Right cardiac atrium (tissue), 5 donors: ENCODE measurements around the gene XRN2. TPM values are rescaled to one million over a fixed set of nuclear protein-coding genes. Genes with fewer than 3 reads are reported as not detected.

Experiments
- ATAC-seq, 2 donors: fragments of 200-7000 bp; cut with Tn5 transposase; one replicate each; pipeline versions ENCODE4 v1.8.0 to v1.9.1; 2020; ENCODE audit warnings: moderate library complexity in 2 of 2, mild to moderate bottlenecking in 1 of 2
- DNase-seq, 3 donors: peaks; one replicate each; pipeline ENCODE4 v3.0.0-alpha.2; 2020
- H3K27ac ChIP-seq: one replicate; pipeline ENCODE4 v1.5.1; 2013; ENCODE audit warnings: mild to moderate bottlenecking, low read length, control low read depth, moderate library complexity
- H3K27me3 ChIP-seq: one replicate; pipeline ENCODE4 v1.6.1; 2013; ENCODE audit not compliant: control insufficient read depth, insufficient read depth
- H3K4me1 ChIP-seq: one replicate; pipeline ENCODE4 v1.6.1; 2013; ENCODE audit warnings: low read length; ENCODE audit not compliant: control insufficient read depth, insufficient read depth
- H3K4me3 ChIP-seq: one replicate; pipeline ENCODE4 v1.5.1; 2013; ENCODE audit warnings: low read length, control low read depth
- H3K9me3 ChIP-seq: one replicate; pipeline ENCODE4 v1.6.1; 2013; ENCODE audit warnings: low read length; ENCODE audit not compliant: control insufficient read depth
- WGBS: extraction: QIAGEN DNeasy Blood & Tissue Kit; methylation state at CpG from one replicate; pipeline ENCODE4 v1.1.7; 2013; 5-methylcytosine and 5-hydroxymethylcytosine counted together
- intact Hi-C, 4 donors: fragments of 100-400 bp; cut with DNase I; formaldehyde crosslinking; loops; one replicate each; pipeline versions ENCODE4 v1.11.0 to v1.14.0; 2022 to 2023
- polyA plus RNA-seq: library from polyadenylated mRNA; stranded (reverse); fragments of 200-250 nt; gene quantifications from one replicate; pipeline ENCODE4 v1.2.3, GENCODE V29; 2013
- total RNA-seq, 4 donors: library from RNA; stranded (reverse); fragmentation: NEBNext Ultra II Directional; extraction: Animal tissue kit (Norgen Biotek cat#: 25700); gene quantifications; one replicate each; pipeline ENCODE4 v1.2.1, GENCODE V29; 2021
- donor health status: healthy with polysubstance abuse.
- donor health status: DM: no; HTN: yes; CAD: no.
- donor health status: DM: no; HTN: no; CAD: no.
- donor health status: DM: no; HTN: yes; CAD: no; lungs with severe emphysema.
- donor health status: DM: yes; HTN: yes; CAD: no.

XRN2 gene
- total and polyA plus RNA-seq, 5 donors = 13.2 to 34.7 (median 33.4) TPM

DNA sequence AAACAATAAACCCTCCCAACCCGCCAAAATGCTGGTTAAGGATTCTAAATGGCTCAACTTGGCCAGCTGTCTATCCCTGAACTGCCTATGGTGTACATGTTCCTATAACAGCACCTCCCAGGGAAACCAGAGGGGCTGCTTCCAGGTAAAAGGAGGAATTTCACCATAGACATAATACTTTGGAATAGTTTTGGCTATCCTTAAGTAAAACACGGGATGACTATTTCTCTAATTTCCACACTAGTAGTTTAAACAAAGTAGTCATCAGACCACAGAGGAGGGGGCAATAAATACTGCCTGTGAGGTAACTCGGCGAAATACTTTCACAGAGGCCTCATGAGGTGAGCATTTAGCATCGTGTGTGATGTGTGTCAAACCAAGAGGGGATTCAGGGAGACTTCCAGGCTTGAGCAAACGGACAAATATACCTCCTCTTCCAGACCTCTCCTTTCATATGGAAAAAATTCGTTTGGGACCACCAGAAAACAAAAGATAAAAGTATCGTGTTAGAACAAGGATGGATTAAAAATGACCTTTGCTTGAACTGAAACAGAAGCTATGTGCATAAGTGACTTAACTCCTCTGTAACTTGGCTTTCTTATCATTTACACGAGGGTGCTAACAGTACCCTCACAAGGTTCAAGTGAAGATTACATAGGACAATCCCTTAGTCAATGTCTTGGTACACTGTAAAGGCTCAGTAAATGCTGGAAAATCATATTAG is 1.0 kb upstream of the XRN2 start:
- no peak for DNase-seq
- no peaks in the 10 kb centered on the region for H3K4me1 ChIP-seq
- no peak overlapping the region for H3K27ac ChIP-seq
- ATAC-seq = no peak
- intact Hi-C loops = no loop called here
- 54% methylated on average over 9 of the region's 9 CpGs for WGBS
- no peaks in the 10 kb centered on the region for H3K27me3 ChIP-seq
- no peaks in the 10 kb centered on the region for H3K9me3 ChIP-seq
- H3K4me3 ChIP-seq = peak overlapping the region; percentile 87

DNA sequence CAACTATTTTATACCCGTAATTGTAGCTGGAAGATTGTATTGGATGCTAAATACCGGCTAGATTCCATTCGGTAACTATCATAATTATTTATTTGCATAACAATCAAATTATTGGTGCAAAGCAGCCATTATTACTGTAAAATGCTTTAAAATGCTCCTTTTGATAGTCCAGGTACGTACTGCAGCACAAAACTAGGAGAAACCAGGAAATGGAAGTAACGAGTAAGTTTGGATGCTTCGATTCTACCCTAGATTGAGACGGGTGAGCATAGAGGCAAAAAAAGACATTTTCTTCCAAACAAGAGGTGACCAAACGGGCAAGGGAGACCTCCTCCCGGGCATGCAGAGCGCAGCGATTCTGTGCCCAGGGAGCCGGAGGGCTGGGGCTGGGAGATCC is 469 bp upstream of the XRN2 start:
- Histone ChIP-seq H3K27me3 (no peaks in the 10 kb centered on the region), H3K4me1 (no peaks in the 10 kb centered on the region), H3K27ac (peak overlapping the region; percentile 73), H3K9me3 (no peaks in the 10 kb centered on the region), H3K4me3 (peak overlapping the region; percentile 87)
- DNase-seq (no peak), ATAC-seq (peak; percentile 70 to 73)
- intact Hi-C loops = no loop called here
- 4% methylated on average over 12 of the region's 12 CpGs for WGBS

DNA sequence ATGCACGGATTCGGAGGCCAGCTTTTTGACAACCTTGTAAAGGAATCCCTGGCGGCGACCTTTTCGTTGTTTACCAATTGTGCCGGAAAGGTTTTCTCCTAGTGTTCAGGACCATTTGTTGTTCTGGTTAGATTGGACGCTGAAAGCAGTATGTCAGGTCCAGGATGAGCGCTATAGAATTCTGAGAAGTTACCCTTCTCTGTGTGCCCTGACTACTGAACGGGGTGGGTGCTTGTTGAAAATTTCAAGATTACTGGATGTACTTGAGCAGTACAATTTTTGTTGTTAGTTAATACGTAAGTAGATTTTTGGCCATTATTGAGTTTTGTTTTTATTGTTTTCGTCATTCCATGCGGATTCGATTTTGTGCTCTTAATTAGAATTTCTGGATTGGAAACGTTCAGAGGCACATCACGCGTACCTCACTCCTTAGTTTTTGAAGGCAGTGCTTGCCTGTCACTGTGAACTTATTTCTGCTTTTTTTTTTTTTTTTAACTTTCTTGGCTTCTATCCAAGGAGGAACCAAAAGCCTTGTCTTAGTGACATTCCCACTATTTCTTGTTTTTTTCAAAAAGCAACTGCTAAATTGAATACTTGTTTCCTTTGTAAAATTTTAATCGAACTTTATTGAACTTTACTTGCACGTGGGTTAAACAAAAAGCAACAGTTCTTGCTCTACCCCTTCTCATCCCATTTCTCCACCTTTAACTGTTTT is 898 bp downstream of the XRN2 start:
- Histone ChIP-seq H3K4me3 (peak overlapping the region; percentile 87), H3K27me3 (no peaks in the 10 kb centered on the region), H3K4me1 (no peaks in the 10 kb centered on the region), H3K9me3 (no peaks in the 10 kb centered on the region), H3K27ac (peak overlapping the region; percentile 88)
- ATAC-seq (peak in 1 of 2 donors; percentile 7), DNase-seq (no peak)
- intact Hi-C loops = no loop called here
- WGBS = 2% methylated on average over 18 of the region's 18 CpGs

DNA sequence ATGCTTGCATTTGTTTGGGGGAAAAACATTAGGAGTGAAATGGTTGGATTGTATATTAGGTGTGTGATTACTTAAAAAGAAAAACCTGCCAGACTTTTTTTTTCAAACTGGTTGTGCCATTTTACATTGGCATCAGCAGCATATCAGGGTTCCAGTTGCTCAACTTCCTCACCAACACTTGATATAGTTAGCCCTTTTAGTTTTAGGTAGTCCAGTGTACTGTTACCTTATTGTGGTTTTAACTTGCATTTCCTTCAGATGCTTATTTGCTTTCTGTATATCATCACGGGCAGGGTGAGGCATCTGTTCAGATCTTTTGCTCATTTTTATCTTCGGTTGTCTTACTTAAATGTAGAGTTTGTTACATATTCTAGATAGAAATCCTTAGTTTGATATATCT is 5.2 kb downstream of the XRN2 start:
- Histone ChIP-seq H3K27me3 (no peaks in the 10 kb centered on the region), H3K9me3 (no peaks in the 10 kb centered on the region), H3K27ac (no peak overlapping the region), H3K4me1 (peaks cover 2% of the 10 kb centered on the region), H3K4me3 (no peak overlapping the region)
- DNase-seq (no peak), ATAC-seq (no peak)
- intact Hi-C loops = no loop called here
- WGBS = 47% methylated on average over 2 of the region's 2 CpGs

DNA sequence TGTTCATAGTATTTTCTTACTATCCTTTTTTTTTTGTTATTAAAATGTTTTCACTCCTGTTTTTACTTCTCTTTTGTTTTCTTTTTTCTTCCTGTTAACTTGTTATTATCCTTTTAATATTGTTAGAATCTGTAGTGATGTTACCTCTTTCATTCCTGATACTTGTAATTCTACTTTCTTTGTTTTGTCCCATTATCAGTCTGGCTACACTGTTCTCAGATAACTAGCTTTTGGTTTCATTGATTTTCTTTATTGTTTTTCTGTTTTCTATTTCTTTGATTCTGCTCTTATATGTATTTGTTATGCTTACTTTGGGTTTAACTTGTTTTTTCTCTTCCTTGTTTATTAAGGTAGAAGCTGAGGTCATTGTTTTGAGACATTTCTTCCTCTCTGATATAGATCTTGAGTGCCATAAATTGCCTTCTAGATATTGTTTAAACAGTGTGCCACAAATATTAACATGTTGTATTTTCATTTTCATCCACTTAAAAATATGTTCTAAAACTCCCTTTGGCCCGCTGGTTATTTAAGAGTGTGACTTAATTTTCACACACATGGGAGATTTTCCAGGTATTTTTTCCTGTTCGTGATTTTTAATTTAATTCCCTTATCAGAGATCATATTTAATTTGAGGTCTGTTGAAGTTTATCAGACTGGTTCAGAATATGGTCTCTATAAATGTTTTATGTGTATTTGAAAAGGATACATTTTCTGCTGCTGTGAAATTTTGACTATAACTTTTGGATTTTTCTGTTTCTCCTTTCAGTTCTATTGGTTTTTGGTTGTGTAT is 6.7 kb downstream of the XRN2 start:
- H3K27me3 ChIP-seq = no peaks in the 10 kb centered on the region
- ATAC-seq (no peak), DNase-seq (no peak)
- H3K4me3 ChIP-seq = no peak overlapping the region
- 61% methylated on average over 2 of the region's 2 CpGs for WGBS
- H3K9me3 ChIP-seq = no peaks in the 10 kb centered on the region
- no peak overlapping the region for H3K27ac ChIP-seq
- intact Hi-C loops = loop anchor here in 1 of 4 donors (10.0 kb wide), 1 partner anchor 75 kb away; no protein-coding TSS in a partner anchor
- H3K4me1 ChIP-seq = peaks cover 2% of the 10 kb centered on the region

DNA sequence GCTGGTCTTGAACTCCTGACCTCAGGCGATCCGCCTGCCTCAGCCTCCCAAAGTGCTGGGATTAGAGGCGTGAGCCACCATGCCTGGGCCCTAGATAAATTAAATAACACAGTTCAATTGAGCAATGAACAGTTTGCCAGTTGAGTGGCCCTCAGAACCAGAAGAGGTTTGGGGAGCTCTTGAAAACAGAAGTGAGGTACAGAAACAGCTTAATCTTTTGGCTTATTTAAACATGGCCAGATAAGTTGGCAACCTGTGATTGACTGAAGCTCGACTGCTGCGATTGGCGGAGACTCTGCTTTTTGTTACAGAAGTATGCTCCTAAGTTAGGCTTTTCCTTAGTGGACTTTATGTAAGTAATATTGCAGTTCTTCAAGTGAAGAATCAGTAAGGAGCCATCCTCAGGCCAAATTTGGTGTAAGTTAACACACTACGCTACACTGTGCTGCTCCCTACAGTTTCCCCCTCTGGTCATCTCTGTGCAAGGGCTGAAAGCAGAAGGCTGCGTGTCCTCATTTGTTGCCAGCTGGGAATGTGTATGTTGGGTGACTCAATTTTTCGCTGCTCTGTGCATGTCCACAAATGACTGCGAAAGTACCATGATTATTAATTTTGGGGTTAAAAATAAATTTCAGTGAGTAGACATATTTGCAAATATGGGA is 9.8 kb downstream of the XRN2 start:
- 95% methylated on average over 10 of the region's 10 CpGs for WGBS
- H3K27me3 ChIP-seq = no peaks in the 10 kb centered on the region

DNA sequence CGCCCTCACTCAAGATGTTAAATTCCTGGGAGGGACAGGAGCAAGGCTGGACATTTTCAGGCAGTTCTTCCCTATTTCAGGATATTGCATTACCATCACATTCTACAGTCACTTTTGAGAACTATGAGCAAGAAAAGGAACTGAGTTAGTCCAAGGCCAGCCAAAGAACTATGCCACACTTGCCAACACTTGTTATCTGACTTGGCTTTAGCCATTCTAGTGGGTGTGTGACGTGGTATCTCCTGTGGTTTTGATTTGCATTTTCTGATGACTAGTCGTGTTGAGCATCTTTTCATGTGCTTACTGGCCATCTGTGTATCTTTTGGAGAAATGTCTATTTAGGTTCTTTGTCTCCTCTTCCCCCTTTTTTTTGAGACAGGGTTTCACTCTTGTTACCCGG is 12.0 kb downstream of the XRN2 start:
- intact Hi-C loops = loop anchor here in 1 of 4 donors (10.0 kb wide), 1 partner anchor 70 kb away; no protein-coding TSS in a partner anchor
- H3K27ac ChIP-seq = no peak overlapping the region
- 70% methylated on average over 4 of the region's 4 CpGs for WGBS

More for the DNA sequence above, 9.8 kb downstream of the XRN2 start:
- no peak overlapping the region for H3K4me3 ChIP-seq
- H3K4me1 ChIP-seq = peaks cover 8% of the 10 kb centered on the region
- H3K9me3 ChIP-seq = no peaks in the 10 kb centered on the region
- intact Hi-C loops = loop anchor here in 1 of 4 donors (10.0 kb wide), 1 partner anchor 72 kb away; no protein-coding TSS in a partner anchor
- DNase-seq = no peak
- ATAC-seq = no peak
- no peak overlapping the region for H3K27ac ChIP-seq

DNA sequence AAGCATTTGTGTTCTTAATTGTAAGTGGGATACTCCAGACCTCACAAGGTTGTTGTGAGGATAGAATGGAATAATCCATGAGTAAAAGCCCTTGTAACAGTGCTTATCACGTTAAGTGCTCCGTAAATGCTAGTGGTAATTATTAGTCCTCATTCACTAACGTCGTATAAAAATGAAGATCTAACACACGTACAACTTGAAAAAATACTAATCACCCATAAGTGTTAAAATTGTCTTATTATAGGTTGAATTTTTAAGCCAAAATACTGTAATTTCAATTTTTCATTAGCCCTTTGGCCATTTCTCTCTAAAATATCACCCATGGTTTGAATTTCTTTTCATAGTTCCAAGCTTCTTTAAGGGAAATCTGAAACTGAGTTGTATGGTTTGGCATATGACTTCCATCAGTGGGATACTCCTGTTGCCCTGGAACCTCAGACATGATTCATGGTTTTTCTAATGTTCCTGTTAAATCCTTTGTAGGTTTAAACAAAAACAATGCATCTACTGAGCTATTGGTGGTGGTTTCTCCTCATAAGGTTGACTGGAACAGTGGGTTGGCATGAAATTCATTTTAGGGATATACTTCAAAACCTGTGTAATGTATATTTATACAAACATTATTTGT is 19.1 kb downstream of the XRN2 start:
- peaks cover 8% of the 10 kb centered on the region for H3K4me1 ChIP-seq
- H3K27me3 ChIP-seq = no peaks in the 10 kb centered on the region
- WGBS = 78% methylated on average over 5 of the region's 5 CpGs
- intact Hi-C loops = no loop called here
- DNase-seq (no peak), ATAC-seq (no peak)
- no peak overlapping the region for H3K27ac ChIP-seq
- no peaks in the 10 kb centered on the region for H3K9me3 ChIP-seq
- no peak overlapping the region for H3K4me3 ChIP-seq

More for the DNA sequence above, 12.0 kb downstream of the XRN2 start:
- H3K4me3 ChIP-seq = no peak overlapping the region
- H3K9me3 ChIP-seq = no peaks in the 10 kb centered on the region
- H3K27me3 ChIP-seq = no peaks in the 10 kb centered on the region
- ATAC-seq (peak; percentile 57 to 62), DNase-seq (no peak)
- H3K4me1 ChIP-seq = peaks cover 8% of the 10 kb centered on the region

DNA sequence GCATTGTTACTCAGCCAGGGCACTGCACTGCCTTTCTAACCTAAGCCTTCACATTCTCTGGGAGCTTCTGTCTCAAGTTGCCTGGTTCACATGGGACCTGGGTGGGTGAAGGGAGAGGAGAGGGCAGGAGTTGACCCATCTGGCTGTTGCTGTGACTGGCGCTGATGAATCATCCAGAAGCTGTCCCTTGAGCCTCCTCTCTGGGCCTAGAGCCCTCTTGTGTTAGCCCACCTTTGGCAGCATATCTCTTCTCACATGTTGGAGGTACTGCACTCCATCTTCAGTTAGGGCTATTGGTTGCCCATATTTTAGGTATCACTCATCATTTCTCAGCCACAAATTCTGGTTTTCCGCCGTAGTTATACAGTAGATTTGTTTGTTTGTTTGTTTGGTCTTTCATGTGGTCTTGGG is 19.8 kb downstream of the XRN2 start:
- WGBS = 99% methylated on average over 3 of the region's 3 CpGs
- Histone ChIP-seq H3K27ac (no peak overlapping the region), H3K4me1 (peaks cover 8% of the 10 kb centered on the region), H3K4me3 (no peak overlapping the region), H3K9me3 (no peaks in the 10 kb centered on the region), H3K27me3 (no peaks in the 10 kb centered on the region)
- intact Hi-C loops = no loop called here
- peak in 1 of 2 donors; percentile 19 for ATAC-seq
- DNase-seq = no peak

DNA sequence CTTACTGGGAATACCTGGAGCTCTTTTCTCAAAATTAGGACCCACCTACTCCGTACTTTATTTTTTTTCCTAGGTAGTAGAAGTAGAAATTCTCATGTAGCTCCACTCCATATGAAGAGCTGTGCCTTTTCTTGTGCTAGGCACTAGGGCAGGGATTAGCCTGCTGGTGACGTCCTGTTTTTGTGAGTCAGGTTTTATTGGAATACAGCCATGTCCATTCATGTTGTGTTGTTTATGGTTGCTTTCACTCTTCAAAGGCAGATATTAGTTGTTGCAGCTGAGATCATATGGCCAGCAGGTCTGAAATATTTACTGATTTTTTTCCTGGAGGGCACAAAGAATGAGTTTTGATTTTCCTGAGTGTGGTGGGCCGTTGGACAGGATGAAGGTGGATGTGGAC is 20.5 kb downstream of the XRN2 start:
- Histone ChIP-seq H3K27ac (peak overlapping the region; percentile 29), H3K4me3 (no peak overlapping the region), H3K4me1 (peaks cover 8% of the 10 kb centered on the region), H3K27me3 (no peaks in the 10 kb centered on the region), H3K9me3 (no peaks in the 10 kb centered on the region)
- DNase-seq (no peak), ATAC-seq (peak in 1 of 2 donors; percentile 62)
- WGBS = 56% methylated on average over 3 of the region's 3 CpGs
- intact Hi-C loops = no loop called here
